Activated CD8-positive, alpha-beta memory T cell treated with anti-CD3 and anti-CD28 coated beads for 36 hours (primary cell): ENCODE data around the gene YARS2. TPM values are rescaled to one million over a fixed set of nuclear protein-coding genes. Genes with fewer than 3 reads are reported as not detected.
"Not testable (repeated sequence)": the region's sequence is repeated elsewhere in the genome, so short reads cannot be mapped to it uniquely, and the experiment has no call there.

Experiments
- CTCF ChIA-PET: fragments of 350-600 bp; sonication (Branson Sonifier 250); formaldehyde crosslinking; loops from one replicate; lab custom pipeline; 2021; ENCODE audit warnings: antibody characterized with exemption; lab: Charles Lee
- POLR2A ChIA-PET: fragments of 350-600 bp; sonication (Branson Sonifier 250); formaldehyde crosslinking; loops from one replicate; lab custom pipeline; 2021; ENCODE audit warnings: antibody characterized with exemption; lab: Charles Lee
- total RNA-seq, 2 experiments: library from RNA; stranded (reverse); gene quantifications; one replicate each; pipeline ENCODE4 v1.2.3, GENCODE V29; 2021

YARS2 gene
- total RNA-seq, 2 experiments from 2014 or later: 28.6 to 37.4 TPM

DNA sequence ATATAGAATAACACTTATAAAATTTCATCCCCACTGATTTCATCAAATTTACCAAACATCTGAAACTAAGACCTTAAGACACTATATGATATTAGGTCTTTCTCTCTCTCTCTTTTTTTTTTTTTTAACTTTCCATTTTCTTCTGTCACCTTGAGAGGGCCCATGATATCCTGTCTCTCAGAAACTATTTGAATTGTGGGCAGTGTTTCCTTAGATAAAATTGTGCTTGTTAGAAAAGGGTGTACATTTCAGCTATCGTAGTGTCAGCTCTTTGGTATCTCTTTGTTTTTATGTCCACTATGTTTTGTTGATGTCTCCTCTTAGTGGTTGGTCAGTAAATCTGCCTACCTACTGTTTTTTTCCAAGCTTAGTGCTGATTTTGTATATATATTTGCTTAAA, 52.8 kb downstream of the YARS2 start:
- ChIA-PET CTCF (interaction anchor here (0.6 kb wide), 1 partner anchor 65 kb away, joined by 3 read pairs; no protein-coding TSS in a partner anchor), POLR2A (no interaction called here)

DNA sequence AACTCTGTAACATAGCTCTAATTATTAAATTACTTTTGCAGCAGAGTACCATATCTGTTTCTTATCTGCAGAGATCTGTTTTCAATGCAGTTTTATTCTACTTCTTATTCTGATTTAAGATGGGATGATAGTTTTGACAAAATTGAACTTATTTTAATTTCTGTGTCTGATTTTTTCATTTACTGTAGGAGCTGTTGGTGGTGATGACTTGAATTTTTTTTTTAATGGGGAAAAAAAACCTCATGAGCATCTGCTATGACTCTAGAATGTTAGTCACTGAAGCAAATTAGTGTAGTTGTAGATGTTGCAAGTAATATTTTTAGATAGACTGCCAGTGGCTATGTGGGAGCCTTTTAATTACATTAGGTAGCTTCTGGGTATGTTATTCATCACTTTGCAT, 53.2 kb downstream of the YARS2 start:
- ChIA-PET POLR2A (no interaction called here), CTCF (no interaction called here)

DNA sequence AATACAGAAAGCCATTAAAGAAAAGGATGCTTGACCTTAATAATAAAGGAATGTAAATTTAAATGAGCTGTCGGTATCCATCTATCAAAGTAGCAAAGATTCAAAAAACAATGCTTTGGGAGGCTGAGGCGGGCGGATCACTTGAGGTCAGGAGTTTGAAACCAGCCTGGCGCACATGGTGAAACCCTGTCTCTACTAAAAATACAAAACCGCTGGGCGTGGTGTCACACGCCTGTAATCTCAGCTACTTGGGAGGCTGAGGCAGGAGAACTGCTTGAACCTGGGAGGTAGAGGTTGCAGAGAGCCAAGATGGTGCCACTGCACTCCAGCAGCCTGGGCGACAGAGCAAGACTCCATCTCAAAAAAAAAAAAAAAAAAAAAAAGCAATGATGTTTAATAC, 56.3 kb downstream of the YARS2 start:
- CTCF ChIA-PET, POLR2A ChIA-PET: not testable (repeated sequence)

DNA sequence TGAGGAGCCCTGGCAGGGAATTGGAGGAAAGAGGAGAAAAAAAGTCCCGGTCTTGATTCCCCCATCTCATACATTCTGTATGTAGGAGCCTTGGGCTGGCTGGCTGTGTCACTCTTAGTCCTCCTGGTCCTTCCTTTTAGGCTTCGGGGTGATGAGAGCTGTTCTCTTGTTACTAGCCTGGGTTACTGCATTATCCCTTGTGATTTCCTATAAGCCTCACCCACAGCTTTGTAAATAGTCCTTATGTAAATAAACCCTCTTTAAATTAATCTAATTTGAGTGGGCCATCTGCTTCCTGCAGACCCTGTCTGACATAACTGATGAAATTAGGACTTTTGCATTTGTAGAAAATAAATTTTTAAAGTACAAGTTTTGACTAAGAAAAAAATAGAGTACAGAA, 57.4 kb downstream of the YARS2 start:
- ChIA-PET POLR2A (no interaction called here), CTCF (no interaction called here)

DNA sequence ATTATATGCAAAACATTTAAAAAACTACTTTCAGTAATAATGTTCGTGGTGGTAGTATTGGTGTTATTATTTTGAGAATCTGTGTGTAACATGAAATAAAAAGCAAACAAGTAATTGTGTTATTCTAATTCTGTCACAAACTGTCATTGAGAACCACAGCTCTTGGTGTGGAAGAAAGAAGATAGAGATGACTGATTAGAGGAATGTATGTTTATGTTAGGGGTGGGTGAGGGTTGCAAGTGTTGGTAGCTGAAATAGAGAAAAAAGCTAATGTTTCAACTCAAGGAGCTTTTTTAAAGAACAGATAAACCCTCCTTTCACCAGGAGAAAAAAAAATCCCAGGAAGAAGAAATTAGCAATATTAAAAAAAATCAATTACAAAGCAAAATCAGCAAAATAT, 58.3 kb downstream of the YARS2 start:
- ChIA-PET CTCF (no interaction called here), POLR2A (no interaction called here)

Other genes with a start within 250 kb of the YARS2 start
- 10 to 100 TPM; 66.9 to 75.0 TPM for gene DNM1L, start 76.6 kb downstream of the YARS2 start, total RNA-seq
- under 1 TPM; 0.08 to 0.19 TPM for gene PKP2, start 140.9 kb upstream of the YARS2 start, total RNA-seq